ENCODE data around the gene SSX4. TPM values are rescaled to one million over a fixed set of nuclear protein-coding genes. Genes with fewer than 3 reads are reported as not detected.
"Not testable (repeated sequence)": the region's sequence is repeated elsewhere in the genome, so short reads cannot be mapped to it uniquely, and the experiment has no call there.

Gene SSX4, protein sequence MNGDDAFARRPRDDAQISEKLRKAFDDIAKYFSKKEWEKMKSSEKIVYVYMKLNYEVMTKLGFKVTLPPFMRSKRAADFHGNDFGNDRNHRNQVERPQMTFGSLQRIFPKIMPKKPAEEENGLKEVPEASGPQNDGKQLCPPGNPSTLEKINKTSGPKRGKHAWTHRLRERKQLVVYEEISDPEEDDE
- total RNA-seq (2014; rRNA removed; shearing (Covaris generic)), result not detected in 2 replicates

DNA sequence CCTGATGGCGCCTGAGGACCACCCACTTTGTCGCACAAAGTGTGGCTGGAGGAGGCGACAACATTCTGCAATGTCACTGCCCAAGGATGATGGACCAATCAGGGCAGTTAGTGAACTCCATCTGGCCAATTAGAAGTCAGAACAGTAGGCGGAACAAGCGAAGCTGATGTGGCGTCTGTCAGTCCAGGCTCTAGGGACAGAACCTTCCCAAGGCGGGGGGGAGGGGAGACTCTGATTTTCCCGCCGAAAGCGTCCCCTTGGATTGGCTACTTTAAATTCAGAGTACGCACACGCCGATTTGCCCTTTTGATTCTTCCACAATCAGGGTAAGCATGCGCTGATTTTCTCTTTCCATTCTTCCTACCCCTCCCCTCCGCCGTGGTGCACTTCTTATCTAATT is at the start of gene SSX4:
Gene SSX4, plus strand, starts transcription at position 301 of the 400 bp plus-strand sequence. CDS start 515 bp downstream, outside the sequence.
- not testable (repeated sequence) for DNase-seq (ENCODE audit: low read depth)

DNA sequence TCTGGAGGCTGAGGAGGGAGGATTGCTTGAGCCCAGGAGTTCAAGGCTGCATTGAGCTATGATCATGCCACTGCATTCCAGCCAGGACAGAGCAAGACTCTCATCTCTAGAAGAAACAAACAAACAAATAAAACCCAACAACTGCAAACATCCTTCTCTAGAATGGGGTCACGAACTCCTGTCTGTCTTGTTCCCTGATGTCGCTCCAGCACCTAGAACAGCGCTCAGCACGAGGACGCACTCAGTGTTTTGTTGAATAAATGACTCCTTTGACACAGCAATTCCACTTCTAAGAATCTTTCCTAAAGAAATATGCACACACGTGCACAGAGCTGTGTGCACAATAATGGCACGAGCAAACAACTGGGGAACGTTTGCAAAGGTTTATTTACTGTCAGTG is 37.3 kb upstream of the SSX4 start:
- not testable (repeated sequence) for DNase-seq (ENCODE audit: low read depth)

GRCh38 chrX:48356315-48357094 is 26.8 kb upstream of the SSX4 start, which contains the start of gene SSX3:
Gene SSX3, minus strand, starts transcription at chrX:48356703. Its CDS starts 1,454 bp downstream, at chrX:48355249.
- DNase-seq (ENCODE audit: low read depth), result not testable (repeated sequence)

GRCh38 chrX:48357681-48358080 is 25.7 kb upstream of the SSX4 start:
- DNase-seq (ENCODE audit: low read depth), result no peak

- DNase-seq (ENCODE audit: low read depth), result not testable (repeated sequence)
Measured at GRCh38 chrX:48359281-48359680, 24.1 kb upstream of the SSX4 start.

DNA sequence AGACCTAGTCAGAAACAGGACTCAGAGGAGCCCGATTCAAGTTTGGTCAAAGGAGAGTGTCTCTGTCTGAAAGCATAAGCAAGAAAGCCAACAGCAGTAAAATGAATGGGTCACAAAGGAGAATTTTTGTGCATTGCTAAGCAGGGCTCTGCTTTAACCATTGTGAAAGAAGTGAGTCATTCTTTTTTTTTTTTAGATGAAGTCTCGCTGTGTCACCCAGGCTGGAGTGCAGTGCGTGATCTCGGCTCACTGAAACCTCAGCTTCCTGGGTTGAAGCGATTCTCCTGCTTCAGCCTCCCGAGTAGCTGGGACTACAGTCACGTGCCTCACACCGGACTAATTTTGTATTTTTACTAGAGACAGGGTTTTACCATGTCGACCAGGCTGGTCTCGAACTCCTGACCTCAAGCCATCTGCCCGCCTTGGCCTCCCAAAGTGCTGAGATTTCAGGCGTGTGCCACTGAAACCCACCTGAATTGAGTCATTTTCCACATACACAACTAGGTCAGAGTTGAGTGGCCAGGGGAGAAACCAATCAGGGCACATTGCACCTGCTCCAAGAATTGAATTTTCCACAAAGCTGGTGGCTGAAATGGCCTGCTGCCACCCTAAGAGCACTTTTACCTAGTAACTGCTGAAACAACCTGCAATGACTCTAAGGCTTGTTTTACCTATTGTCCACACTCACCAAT is 15.5 kb upstream of the SSX4 start:
- not testable (repeated sequence) for DNase-seq (ENCODE audit: low read depth)

GRCh38 chrX:48370408-48370807 is 12.9 kb upstream of the SSX4 start:
- DNase-seq (ENCODE audit: low read depth), result not testable (repeated sequence)

DNA sequence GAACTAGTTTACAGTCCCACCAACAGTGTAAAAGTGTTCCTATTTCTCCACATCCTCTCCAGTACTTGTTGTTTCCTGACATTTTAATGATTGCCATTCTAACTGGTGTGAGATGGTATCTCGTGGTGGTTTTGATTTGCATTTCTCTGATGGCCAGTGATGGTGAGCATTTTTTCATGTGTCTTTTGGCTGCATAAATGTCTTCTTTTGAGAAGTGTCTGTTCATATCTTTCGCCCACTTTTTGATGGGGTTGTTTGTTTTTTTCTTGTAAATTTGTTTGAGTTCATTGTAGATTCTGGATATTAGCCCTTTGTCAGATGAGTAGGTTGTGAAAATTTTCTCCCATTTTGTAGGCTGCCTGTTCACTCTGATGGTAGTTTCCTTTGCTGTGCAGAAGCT is 13.6 kb downstream of the SSX4 start:
- not testable (repeated sequence) for DNase-seq (ENCODE audit: low read depth)

- not testable (repeated sequence) for DNase-seq (ENCODE audit: low read depth)
Measured at GRCh38 chrX:48397825-48398224, 14.5 kb downstream of the SSX4 start.

DNA sequence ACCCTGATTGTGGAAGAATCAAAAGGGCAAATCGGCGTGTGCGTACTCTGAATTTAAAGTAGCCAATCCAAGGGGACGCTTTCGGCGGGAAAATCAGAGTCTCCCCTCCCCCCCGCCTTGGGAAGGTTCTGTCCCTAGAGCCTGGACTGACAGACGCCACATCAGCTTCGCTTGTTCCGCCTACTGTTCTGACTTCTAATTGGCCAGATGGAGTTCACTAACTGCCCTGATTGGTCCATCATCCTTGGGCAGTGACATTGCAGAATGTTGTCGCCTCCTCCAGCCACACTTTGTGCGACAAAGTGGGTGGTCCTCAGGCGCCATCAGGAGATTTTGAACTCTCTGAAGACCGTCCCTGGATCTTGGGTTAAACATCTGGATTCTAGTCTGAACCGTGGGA is 28.5 kb downstream of the SSX4 start, which contains the start of gene SSX4B:
Gene SSX4B, minus strand, starts transcription at position 101 of the 400 bp plus-strand sequence. CDS start 588 bp downstream, outside the sequence.
- not testable (repeated sequence) for DNase-seq (ENCODE audit: low read depth)

DNA sequence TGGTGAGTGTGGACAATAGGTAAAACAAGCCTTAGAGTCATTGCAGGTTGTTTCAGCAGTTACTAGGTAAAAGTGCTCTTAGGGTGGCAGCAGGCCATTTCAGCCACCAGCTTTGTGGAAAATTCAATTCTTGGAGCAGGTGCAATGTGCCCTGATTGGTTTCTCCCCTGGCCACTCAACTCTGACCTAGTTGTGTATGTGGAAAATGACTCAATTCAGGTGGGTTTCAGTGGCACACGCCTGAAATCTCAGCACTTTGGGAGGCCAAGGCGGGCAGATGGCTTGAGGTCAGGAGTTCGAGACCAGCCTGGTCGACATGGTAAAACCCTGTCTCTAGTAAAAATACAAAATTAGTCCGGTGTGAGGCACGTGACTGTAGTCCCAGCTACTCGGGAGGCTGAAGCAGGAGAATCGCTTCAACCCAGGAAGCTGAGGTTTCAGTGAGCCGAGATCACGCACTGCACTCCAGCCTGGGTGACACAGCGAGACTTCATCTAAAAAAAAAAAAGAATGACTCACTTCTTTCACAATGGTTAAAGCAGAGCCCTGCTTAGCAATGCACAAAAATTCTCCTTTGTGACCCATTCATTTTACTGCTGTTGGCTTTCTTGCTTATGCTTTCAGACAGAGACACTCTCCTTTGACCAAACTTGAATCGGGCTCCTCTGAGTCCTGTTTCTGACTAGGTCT is 43.8 kb downstream of the SSX4 start:
- not testable (repeated sequence) for DNase-seq (ENCODE audit: low read depth)

- not testable (repeated sequence) for DNase-seq (ENCODE audit: low read depth)
Measured at GRCh38 chrX:48429606-48430005, 46.3 kb downstream of the SSX4 start.

GRCh38 chrX:48430166-48430565 is 46.8 kb downstream of the SSX4 start:
- not testable (repeated sequence) for DNase-seq (ENCODE audit: low read depth)

GRCh38 chrX:48433713-48434112 is 50.4 kb downstream of the SSX4 start:
- not testable (repeated sequence) for DNase-seq (ENCODE audit: low read depth)

Other genes with a start within 250 kb of the SSX4 start
- gene SSX5, start 186.7 kb upstream of the SSX4 start, total RNA-seq (2014; rRNA removed; shearing (Covaris generic)), result not detected in 2 replicates
- not detected in 2 replicates for gene SSX1, start 128.1 kb upstream of the SSX4 start, total RNA-seq (2014; rRNA removed; shearing (Covaris generic))
- 1.1 TPM in 1 of 2 replicates, not detected in the other for gene SSX3, start 26.8 kb upstream of the SSX4 start, total RNA-seq (2014; rRNA removed; shearing (Covaris generic))
- not detected in 2 replicates for gene SSX4B, start 28.4 kb downstream of the SSX4 start, total RNA-seq (2014; rRNA removed; shearing (Covaris generic))
- gene SLC38A5, start 86.7 kb downstream of the SSX4 start, total RNA-seq (2014; rRNA removed; shearing (Covaris generic)), result 3.5 TPM in 1 of 2 replicates, not detected in the other
- gene FTSJ1, start 92.7 kb downstream of the SSX4 start, total RNA-seq (2014; rRNA removed; shearing (Covaris generic)), result 78.5 and 99.4 TPM in 2 replicates
- 10.2 and 17.1 TPM in 2 replicates for gene PORCN, start 125.5 kb downstream of the SSX4 start, total RNA-seq (2014; rRNA removed; shearing (Covaris generic))
- gene EBP, start 138.3 kb downstream of the SSX4 start, total RNA-seq (2014; rRNA removed; shearing (Covaris generic)), result 105 and 106 TPM in 2 replicates
- 2.4 and 3.0 TPM in 2 replicates for gene TBC1D25, start 156.2 kb downstream of the SSX4 start, total RNA-seq (2014; rRNA removed; shearing (Covaris generic))
- 142 and 159 TPM in 2 replicates for gene RBM3, start 190.9 kb downstream of the SSX4 start, total RNA-seq (2014; rRNA removed; shearing (Covaris generic))
- gene WDR13, start 214.0 kb downstream of the SSX4 start, total RNA-seq (2014; rRNA removed; shearing (Covaris generic)), result 82.3 and 92.5 TPM in 2 replicates

All from Daoy (cell line).